CD4-positive, alpha-beta T cell treated with Interferon alpha-2 for 1 hour (primary cell): Measurements from ENCODE around the gene ARMCX4.
"Not testable (repeated sequence)": the region's sequence is repeated elsewhere in the genome, so short reads cannot be mapped to it uniquely, and the experiment has no call there.

Experiments
- DNase-seq, 2 donors: peaks; one replicate each; pipeline ENCODE4 v3.0.0-alpha.2; 2020 to 2022

ARMCX4 gene

DNA sequence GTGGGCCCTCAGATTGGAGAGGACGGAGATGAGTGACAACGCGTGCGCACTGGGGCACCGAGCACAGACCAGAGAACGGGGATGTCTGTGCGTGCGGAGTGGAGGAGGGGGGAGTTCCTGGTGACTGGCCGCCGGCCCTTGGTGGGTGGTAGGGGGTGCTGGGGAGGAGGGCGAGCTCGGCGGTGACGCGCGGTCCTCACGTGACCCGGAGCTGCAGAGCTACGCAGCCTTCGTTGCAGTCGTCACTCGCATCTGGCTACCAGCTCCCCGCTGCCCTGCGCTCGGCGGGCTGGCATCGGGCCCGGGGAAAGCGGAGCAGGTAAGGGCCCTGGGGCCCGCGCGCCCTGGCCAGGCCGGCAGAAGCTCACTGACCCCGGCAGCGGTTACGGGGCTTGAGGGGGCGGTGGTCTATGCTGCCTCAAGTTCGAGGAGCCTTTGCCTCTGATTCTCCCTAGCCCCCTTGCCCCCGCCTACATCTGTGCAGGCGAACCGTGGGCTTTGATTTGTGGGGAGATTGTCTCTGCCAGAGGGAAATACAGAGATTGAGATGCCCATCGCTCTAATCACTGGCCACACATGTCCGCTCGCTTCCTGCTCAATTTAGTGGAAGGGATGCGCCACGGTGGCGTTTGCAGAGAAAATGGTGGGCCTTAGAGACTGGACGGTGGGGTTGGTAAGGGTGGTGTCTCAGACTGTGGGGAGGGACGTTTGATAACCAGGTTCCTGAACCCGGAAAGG lies at the start of gene ARMCX4:
Gene ARMCX4 (plus strand): TSS at position 245 of the 738 bp plus-strand sequence. CDS start 3,134 bp downstream, outside the sequence.
- peak; percentile 38 to 51 for DNase-seq

DNA sequence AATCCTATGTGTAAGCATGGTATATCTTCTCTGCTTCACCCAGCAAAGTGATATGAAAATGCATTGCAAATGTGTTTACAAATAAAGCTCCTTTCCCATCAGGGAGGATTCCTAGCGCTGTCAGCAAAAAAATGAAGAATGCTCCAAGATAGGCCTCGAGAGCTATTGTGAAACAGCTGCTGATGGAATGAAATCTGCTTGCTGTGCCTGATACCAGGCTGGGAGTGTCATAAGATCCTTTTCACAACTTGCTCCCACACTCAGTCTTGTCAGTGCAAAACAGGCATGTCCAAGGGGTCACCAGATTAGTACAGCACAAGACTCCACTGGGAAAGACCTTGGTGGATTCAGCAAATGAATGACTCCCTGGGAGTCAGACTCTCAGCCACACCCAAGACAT lies 43.2 kb upstream of the ARMCX4 start:
- no peak for DNase-seq

DNA sequence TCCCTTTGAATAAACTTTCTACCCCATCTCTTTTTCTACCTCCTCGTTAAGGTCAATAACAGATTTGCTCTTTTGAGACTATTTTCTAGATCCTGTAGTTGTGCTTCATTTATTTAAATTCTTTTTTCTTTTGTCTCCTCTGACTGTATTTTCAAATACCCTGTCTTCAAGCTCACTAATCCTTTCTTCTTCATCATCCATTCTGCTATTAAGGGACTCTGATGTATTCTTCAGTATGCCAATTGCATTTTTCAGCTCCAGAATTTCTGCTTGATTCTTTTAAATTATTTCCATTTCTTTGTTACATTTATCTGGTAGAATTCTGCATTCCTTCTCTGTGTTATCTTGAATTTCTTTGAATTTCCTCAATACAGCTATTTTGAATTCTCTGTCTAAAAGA lies 36.0 kb upstream of the ARMCX4 start:
- DNase-seq = no peak

DNA sequence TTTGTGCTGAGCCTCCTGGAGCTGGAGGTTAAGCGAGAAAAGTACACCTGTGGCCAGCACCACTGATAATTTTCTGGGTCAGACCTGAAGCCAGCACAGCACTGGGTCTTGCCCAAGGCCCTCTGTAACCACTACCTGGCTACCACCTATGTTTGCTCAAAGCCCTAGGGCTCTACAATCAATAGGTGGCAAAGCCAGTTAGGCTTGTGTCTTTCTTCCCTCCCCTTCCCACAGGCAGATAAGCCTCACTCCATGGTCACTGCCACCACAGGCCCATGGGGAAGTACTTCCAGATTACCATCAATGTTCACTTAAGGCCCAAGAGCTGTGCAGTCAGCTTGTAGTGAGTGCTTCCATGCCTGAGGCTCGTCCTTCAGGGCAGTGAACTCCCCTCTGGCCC lies 35.2 kb upstream of the ARMCX4 start:
- no peak for DNase-seq

DNA sequence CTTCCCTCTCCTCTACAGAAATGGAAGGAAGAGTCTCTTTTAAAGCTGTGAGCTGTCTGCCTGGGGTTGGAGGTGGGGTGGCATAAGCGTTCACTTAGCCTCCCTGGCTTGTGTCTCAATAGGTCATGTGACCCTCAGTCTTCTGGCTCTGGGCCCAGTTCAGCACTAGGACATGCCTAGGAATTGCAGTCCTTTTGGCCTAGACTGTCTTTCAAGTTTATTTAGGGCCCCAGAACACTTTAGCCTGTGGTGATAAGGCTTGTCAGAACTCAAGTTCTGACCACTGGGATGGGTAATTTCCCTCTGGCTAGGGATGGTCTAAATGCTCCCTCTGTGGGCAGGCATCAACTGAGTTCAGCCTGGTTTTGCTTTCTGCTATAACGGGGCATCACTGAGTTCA lies 34.3 kb upstream of the ARMCX4 start:
- DNase-seq = no peak

DNA sequence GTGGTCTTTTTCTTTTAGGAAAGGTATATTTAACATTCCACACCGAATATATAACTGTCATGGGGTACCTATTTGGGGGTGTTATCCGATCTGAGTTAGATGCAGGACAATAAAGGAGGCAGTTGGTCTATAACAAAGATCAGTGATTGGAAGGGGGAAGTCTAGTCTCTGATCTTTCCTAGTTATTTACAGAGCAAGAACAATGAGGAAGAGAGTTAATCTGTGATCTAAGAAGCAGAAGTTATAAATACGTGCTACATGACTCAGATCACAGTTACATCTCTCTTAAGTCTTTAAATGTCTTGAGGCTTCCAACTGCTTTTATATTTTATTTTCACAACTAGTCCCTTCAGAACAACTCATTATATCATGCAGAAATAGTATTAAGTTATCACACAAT lies 33.2 kb upstream of the ARMCX4 start:
- no peak for DNase-seq

DNA sequence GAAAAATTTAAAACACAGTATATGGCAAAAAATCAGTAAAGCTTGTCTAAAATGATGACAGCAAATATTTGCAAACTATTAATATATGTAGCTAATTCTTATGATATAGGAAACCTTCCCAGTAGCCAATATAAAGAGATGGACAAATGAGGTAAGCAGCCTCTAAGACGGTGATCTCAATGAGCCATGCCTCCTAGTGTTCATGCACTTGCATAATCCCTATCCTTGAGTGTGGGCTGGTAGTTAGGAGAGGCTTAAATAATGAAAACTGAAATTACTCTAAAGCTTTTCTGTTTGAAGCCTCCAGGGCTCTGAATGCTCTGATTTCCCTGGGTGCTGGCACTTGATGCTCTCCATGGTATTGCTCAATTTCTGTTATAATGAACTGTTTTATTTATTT lies 24.6 kb upstream of the ARMCX4 start:
- DNase-seq = no peak

DNA sequence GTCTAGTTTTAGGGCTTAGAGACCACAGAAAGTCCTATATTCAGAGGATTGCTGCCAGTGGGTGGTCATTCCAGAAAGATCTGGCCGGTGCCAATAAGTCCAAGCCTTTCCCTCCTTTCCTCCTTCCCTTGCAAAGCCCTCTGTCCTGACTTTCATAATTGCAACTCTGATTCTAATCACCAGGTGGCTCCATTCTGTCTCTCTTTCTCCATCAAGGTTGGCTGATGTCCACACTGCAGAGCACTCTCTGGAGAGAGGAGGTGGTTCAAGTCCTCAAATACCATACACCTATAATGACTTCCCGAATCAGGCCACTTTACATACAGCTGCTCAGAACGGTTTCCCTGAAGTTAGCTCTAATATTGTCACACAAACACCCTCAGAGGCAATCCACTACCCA lies 22.4 kb upstream of the ARMCX4 start:
- no peak for DNase-seq

DNA sequence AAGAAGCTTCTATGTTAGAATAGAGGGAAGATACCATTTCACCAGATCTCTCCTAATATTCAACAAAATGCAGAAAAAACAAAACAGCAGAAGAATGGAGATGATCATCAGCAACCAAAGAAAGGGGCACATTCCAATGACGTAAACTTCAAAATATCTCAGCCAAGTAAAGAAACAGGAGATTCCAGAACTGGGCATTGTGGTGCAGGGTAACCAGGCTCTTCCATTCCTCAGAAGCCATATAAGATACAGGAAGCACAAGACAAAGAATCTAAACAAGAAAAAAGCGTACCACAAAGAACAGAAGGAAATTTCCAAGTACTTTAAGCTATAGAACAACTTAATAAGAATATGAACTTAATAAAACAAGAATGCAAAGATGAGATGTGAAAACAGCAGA lies 6.9 kb upstream of the ARMCX4 start:
- DNase-seq = no peak

DNA sequence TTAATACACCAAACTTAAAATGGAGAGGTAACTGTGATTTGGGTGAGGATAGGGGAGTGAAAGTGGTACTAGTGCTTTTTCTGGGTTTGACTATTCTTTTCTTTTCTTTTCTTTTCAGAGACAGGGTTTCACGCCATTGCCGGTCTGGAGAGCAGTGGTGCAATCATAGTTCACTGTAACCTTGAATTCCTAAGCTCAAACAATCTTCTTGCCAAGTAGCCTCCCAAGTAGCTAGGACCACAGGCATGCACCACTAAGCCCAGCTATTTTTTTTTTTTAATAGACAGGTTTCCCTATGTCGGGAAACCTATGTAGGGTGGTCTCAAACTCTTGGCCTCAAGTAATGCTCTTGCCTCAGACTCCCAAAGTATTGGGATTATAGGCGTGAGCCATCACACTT lies 3.0 kb upstream of the ARMCX4 start:
- no peak for DNase-seq

DNA sequence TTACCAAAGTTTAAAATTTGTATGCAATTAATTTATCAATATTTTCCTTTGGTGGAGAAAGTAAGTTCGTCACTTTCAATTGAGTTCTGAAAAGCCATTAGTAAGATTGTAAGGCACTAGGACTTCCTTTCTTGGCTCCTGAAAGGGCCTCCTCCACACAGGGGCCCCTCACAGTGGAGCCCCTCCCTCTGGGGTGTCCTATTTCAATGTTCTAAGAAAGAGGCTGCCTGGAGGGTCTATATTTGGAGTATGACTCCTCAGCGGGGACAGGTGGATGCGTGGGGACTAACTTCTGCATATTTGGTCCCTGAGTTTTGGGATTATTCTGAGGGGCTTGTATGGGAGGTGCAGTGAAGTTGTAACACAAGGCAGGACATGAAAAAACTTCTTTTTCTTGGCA lies 1.6 kb upstream of the ARMCX4 start:
- DNase-seq = no peak

DNA sequence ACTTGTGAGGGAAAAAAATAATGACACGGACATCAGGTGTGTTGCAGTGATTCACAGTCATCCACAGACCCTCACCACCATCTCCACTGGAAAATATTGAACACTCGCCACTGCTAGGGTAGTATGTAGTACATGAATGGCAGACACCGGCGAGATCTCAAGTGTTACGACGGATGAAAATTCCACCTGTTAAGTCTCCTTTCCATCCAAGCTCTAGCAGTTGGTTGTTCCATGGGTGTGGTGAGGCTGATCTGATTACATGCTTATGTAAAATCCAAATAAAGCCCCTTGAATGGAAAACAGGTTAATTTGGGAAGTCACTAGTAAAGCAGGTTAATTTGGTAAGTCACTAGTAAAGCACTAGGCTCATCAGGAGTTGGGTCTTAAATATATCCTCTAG lies 1.1 kb upstream of the ARMCX4 start:
- DNase-seq = no peak

DNA sequence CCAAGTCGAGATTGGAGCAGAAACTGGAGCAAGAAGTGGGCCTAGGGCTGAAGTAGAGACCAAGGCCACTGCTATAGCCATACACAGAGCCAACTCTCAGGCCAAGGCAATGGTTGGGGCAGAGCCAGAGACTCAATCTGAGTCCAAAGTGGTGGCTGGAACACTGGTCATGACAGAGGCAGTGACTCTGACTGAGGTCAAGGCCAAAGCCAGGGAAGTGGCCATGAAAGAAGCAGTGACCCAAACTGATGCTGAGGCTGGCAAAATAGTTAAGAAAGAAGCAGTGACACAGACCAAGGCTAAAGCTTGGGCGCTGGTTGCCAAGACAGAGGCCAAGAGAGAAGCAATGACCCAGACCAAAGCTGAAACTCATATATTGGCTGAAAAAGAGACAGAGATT lies 3.5 kb downstream of the ARMCX4 start:
- no peak for DNase-seq

DNA sequence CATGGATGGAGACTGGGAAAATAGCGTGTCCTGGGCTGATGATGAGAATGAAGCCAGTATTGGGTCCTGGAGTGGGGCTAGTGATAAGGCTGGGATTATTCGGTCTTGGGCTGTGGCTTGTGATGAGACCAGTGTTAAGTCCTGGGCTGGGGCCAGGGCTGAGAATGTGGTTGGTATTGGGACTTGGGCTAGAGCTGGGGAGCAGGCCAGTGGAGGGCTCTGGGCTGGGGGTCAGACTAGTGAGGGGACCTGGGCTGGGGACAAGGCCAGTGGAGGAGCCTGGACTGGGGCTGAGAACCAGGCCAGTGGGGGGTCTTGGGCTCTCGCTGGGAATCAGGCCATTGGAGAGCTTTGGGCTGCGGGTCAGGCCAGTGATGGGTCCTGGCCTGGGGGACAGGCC lies 6.7 kb downstream of the ARMCX4 start:
- no peak for DNase-seq

DNA sequence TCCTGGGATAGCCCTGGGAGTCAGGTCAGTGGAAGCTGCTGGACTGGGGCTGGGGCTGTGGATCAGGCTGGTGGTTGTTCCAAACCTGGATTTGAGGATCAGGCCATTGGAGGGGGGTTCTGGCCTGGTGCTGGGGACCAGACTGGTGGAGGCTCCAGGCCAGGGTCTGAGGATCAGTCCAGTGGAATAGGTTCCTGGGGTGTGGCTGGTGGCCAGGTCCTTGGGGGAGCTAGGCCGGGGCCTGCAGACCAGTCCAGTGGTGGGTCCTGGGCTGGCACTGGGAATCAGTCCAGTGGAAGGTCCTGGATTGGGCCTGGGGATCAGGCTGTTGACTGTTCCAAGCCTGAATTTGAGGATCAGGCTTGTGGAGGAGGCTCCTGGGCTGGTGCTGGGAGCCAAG lies 8.0 kb downstream of the ARMCX4 start:
- DNase-seq = no peak

DNA sequence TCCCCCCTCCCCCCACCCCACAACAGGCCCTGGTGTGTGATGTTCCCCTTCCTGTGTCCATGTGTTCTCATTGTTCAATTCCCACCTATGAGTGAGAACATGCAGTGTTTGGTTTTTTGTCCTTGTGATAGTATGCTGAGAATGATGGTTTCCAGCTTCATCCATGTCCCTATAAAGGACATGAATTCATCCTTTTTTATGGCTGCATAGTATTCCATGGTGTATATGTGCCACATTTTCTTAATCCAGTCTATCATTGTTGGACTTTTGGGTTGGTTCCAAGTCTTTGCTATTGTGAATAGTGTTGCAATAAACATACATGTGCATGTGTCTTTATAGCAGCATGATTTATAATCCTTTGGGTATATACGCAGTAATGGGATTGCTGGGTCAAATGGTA lies 17.7 kb downstream of the ARMCX4 start:
- DNase-seq = not testable (repeated sequence)

DNA sequence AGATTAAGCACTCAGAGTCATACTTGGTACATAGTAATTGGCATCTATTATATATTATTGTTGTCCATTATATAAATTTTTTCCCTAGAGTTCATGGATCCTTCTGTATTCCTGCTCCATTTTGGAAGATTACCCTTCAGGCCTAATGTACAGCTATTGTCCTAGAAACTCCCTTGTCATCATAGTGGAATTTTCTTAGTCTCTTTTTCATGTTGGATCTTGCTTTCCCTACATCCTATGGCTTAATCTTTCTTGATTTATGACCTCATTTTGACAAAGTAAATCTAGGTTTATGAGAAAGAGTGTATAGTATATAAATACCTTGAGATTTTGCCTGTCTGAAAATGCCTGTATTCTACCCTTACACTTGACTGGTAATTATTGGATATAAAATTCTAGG lies 22.1 kb downstream of the ARMCX4 start:
- no peak for DNase-seq

DNA sequence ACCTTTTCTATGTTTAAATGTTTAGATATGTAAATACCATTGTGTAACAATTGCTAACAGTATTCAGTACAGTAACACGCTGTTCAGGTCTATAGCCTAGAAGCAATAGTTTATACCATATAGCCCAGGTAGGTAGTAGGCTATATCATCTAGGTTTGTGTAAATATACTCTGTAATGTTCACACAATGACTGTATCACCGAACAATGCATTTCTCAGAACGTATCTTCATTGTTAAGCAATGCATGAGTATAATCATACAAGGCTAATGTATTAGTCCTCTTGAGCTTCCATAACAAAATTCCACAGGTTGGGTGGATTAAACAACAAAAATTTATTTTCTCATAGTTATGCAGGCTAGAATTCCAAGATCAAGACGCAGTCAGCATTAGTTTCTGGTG lies 22.7 kb downstream of the ARMCX4 start:
- no peak for DNase-seq

DNA sequence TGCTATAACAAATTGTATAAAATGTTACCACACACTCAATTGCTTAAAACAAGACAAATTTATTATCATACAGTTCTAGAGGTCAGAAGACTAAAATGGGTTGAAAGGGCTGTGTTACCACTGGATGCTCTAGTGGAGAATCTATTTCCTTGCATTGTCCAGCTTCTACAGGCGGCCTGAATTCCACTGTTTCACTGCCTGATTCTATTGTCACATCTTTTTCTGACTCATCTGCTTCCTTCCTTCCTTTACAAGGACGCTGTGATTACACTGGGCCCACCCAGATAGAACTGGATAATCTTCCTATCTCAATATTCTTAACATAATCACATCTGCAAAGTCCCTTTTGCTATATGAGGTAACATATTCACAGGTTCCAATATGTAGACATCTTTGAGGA lies 45.7 kb downstream of the ARMCX4 start:
- no peak for DNase-seq
